NCI-H1105 treated with DMSO at 0.1 percent for 48 hours (cell line): ENCODE results near the gene ANAPC16.
"Not testable (repeated sequence)": the region's sequence is repeated elsewhere in the genome, so short reads cannot be mapped to it uniquely, and the experiment has no call there.

ENCODE experiments used
- DNase-seq: peaks from one replicate; lab custom pipeline; 2025; lab: John Stamatoyannopoulos, UW

Gene ANAPC16

GRCh38 chr10:72211832-72212231 lies 4.0 kb upstream of the ANAPC16 start:
- not testable (repeated sequence) for DNase-seq

GRCh38 chr10:72218325-72218724 lies 2.5 kb downstream of the ANAPC16 start:
- no peak for DNase-seq

GRCh38 chr10:72218726-72219125 lies 2.9 kb downstream of the ANAPC16 start:
- no peak for DNase-seq

GRCh38 chr10:72219235-72219814 lies 3.5 kb downstream of the ANAPC16 start:
- no peak for DNase-seq

GRCh38 chr10:72220637-72221036 lies 4.8 kb downstream of the ANAPC16 start:
- DNase-seq: no peak

- DNase-seq: no peak
These were observed 5.5 kb downstream of the ANAPC16 start for GRCh38 chr10:72221278-72221677.

GRCh38 chr10:72223743-72224101 lies 7.9 kb downstream of the ANAPC16 start:
- no peak for DNase-seq

GRCh38 chr10:72224191-72224590 lies 8.4 kb downstream of the ANAPC16 start:
- not testable (repeated sequence) for DNase-seq

GRCh38 chr10:72226418-72227027 lies 10.7 kb downstream of the ANAPC16 start:
- no peak for DNase-seq

GRCh38 chr10:72227826-72228225 lies 12.0 kb downstream of the ANAPC16 start:
- DNase-seq: no peak

- peak; percentile 12 for DNase-seq
These were observed 12.5 kb downstream of the ANAPC16 start for GRCh38 chr10:72228318-72228751.

GRCh38 chr10:72229261-72230251 lies 13.7 kb downstream of the ANAPC16 start:
- no peak for DNase-seq

GRCh38 chr10:72233621-72234020 lies 17.8 kb downstream of the ANAPC16 start:
- DNase-seq: no peak

GRCh38 chr10:72234560-72235095 lies 18.8 kb downstream of the ANAPC16 start:
- peak; percentile 25 for DNase-seq

- no peak for DNase-seq
These were observed 19.9 kb downstream of the ANAPC16 start for GRCh38 chr10:72235544-72236279.

GRCh38 chr10:72238392-72239175 lies 22.8 kb downstream of the ANAPC16 start:
- no peak for DNase-seq

GRCh38 chr10:72239409-72239808 lies 23.6 kb downstream of the ANAPC16 start:
- DNase-seq: no peak

- DNase-seq: no peak
These were observed 24.6 kb downstream of the ANAPC16 start for GRCh38 chr10:72240371-72240770.

- DNase-seq: no peak
These were observed 26.0 kb downstream of the ANAPC16 start for GRCh38 chr10:72241691-72242252.

GRCh38 chr10:72242675-72243074 lies 26.9 kb downstream of the ANAPC16 start:
- DNase-seq: no peak
